GM06990 (cell line): ENCODE results near the gene ZFAND3.

Experiments used
- DNase-seq: peaks from one replicate; pipeline ENCODE4 v3.0.0-alpha.2; 2011; ENCODE audit not compliant: insufficient read length; ENCODE audit errors: extremely low read depth
- H3K27me3 ChIP-seq: replicated peaks from 2 replicates; pipeline ENCODE4 v1.6.0; 2011; ENCODE audit warnings: low read length; ENCODE audit not compliant: control insufficient read depth, insufficient read depth
- H3K36me3 ChIP-seq: 2 replicates; pipeline ENCODE4 v1.5.1; 2011; ENCODE audit warnings: low read length; ENCODE audit not compliant: control insufficient read depth, insufficient read depth
- H3K4me3 ChIP-seq: replicated peaks from 2 replicates; pipeline ENCODE4 v1.5.1; 2011; ENCODE audit warnings: low read depth, mild to moderate bottlenecking, control low read depth, low read length
- TF ChIP-seq, protein P1 (sequence below): IDR thresholded peaks from 2 replicates; pipeline ENCODE4 v1.5.1; 2011; ENCODE audit warnings: low read length, control low read depth, mild to moderate bottlenecking, inconsistent platforms; ENCODE audit not compliant: insufficient read depth, poor library complexity, severe bottlenecking

The ZFAND3 gene

DNA sequence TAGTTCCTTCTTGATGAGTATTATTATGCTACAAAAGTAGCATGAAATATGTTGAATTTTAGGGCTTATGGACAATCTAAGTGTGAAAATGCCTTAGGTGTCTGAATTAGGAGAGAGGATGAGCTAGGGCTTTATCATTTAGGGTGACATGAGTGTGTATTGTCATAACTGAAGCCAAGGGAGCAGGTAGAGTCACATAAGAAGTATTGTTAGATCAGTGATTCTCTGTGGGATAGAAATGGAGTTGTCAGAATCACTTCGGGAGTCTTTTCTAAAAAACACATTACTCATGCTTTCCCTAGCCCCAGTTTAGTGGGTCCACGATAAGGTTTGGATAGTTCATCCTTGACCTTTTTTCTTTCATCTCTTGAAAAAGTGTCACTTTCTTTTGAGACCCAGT, 16.4 kb downstream of the ZFAND3 start:
- TF ChIP-seq, protein P1, sequence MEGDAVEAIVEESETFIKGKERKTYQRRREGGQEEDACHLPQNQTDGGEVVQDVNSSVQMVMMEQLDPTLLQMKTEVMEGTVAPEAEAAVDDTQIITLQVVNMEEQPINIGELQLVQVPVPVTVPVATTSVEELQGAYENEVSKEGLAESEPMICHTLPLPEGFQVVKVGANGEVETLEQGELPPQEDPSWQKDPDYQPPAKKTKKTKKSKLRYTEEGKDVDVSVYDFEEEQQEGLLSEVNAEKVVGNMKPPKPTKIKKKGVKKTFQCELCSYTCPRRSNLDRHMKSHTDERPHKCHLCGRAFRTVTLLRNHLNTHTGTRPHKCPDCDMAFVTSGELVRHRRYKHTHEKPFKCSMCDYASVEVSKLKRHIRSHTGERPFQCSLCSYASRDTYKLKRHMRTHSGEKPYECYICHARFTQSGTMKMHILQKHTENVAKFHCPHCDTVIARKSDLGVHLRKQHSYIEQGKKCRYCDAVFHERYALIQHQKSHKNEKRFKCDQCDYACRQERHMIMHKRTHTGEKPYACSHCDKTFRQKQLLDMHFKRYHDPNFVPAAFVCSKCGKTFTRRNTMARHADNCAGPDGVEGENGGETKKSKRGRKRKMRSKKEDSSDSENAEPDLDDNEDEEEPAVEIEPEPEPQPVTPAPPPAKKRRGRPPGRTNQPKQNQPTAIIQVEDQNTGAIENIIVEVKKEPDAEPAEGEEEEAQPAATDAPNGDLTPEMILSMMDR: no peak
- H3K27me3 ChIP-seq: no peaks in the 10 kb centered on the region
- DNase-seq: no peak
- H3K4me3 ChIP-seq: no peak overlapping the region
- no peaks in the 10 kb centered on the region; the same call in 1 of the 2 replicates for H3K36me3 ChIP-seq

DNA sequence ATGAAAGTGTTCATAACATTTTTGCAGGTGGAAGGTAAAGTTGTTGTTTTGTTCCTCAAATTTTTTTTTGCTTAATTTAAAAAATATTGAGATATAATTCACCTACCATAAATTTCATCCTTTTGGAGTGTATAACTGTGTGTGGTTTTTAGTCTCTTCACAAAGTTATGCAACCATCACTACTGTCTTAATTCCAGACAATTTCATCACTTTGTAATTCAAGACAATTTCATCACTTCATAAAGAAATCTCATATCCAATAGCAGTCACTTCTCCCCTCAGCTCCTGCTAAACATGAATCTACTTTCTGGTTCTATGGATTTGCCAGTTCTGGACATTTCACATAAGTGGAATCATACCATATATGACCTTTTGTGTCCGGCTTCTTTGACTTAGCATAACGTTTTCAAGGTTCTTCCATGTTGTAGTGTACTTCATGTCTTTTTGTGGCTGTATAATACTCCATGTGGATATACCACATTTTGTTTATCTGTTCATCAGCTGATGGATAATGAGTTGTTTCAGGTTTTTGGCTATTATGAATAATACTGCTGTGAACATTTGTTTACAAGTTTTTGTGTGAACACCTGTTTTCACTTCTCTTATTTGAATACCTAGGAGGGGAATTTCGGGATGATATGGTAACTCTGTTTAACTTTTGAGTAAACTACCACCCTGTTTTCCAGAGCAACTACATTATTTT, 18.8 kb downstream of the ZFAND3 start:
- H3K4me3 ChIP-seq: no peak overlapping the region
- TF ChIP-seq, protein P1: no peak
- DNase-seq: no peak
- H3K27me3 ChIP-seq: no peaks in the 10 kb centered on the region
- no peaks in the 10 kb centered on the region for H3K36me3 ChIP-seq

DNA sequence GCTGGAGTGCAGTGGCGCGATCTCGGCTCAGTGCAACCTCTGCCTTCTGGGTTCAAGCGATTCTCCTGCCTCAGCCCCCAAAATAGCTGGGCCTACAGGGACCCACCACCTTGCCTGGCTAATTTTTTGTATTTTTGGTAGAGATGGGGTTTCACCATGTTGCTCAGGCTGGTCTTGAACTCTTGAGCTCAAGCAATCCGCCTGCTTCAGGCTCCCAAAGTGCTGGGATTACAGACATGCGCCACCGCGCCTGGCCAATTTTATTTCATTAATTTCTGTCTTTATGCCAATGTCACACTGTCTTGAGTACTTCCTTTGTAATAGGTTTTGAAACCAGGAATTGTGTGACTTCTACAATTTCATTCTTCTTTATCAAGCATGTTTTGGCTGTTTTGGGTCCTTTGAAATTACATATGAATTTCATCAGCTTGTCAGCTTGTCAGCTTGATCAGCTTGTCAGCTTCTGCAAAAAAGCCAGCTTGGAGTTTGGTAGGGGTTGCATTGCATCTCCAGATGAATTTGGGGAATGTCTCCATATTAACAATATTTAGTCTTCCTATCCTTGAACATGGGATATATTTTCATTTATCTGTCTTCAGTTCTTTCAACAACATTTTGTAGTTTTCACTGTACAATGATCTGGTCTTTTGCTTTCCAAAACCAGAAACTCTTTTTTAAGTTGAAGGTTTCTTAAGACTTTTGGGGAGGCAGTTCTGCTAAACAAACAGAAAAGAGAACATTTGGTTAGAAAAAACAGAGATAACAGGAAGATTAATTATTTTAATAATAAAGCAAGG, 20.8 kb downstream of the ZFAND3 start:
- Histone ChIP-seq H3K27me3 (no peaks in the 10 kb centered on the region), H3K36me3 (no peaks in the 10 kb centered on the region), H3K4me3 (no peak overlapping the region)
- TF ChIP-seq, protein P1: no peak
- DNase-seq: no peak

DNA sequence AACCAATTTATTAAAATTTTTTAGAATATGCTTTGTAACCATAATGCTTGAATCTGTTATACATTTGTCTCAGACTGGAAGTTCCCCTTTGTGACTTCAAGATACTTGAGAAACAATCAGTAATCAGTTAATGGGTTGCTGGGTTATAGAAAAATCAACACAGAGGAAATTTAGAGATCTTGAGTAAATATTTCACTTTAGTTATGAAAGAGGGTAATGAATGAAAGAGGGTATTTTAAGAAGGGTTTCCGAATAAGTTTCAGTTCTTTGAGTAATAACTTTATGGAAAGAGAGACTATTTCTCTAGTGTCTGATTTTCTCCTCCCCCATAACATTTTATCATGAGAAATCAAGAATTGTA, 21.4 kb downstream of the ZFAND3 start:
- Histone ChIP-seq H3K4me3 (no peak overlapping the region), H3K27me3 (no peaks in the 10 kb centered on the region), H3K36me3 (no peaks in the 10 kb centered on the region)
- TF ChIP-seq, protein P1: no peak
- DNase-seq: no peak

DNA sequence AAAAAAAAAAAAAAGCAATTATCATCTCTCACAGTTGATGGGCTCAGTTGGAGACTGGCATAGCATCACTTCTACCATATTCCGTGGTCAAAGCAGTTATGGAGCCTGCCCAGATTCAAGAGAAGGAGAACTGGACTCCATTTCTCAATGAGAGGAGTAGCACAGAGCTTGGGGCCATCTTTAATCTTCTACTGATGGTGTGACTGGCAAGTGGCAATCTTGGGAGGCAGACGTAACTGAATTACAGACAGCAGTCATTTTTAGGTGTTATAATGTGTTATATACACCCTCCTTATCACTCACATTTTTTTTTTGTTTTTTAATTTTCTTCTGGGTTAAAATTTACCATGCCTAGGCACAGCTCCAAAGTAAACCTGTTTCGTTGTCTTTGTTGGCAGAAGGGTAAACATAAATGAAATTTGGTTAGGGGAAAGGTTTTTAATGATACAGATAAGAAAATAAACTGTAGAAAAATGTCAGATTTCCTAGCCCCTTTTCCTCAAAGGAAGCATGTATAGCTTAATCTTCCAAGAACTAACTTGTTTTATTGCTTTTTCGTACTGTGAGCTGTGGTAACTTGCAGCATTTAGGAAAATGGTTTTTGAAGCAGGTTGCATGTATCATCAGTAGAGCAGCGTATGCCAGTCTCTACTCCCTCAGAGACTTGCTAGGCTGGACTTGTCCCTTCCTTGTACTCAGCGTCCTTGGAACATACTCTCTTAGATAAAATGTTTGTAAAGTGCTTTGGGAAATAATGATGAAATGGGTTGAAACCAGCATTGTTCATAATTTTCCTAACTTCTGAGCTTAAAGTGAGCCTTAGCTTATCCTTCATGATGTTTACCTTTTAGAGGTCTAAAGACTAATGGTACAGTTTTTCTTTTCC, 25.7 kb downstream of the ZFAND3 start:
- Histone ChIP-seq H3K4me3 (no peak overlapping the region), H3K27me3 (no peaks in the 10 kb centered on the region), H3K36me3 (no peaks in the 10 kb centered on the region)
- DNase-seq: no peak
- TF ChIP-seq, protein P1: no peak
